NCI-H146 (cell line): Measurements from ENCODE around the gene CPZ.
A peak's percentile ranks its signal among the peaks of the same experiment; 100 is the strongest.

Source experiments
- DNase-seq: peaks from one replicate; lab custom pipeline; 2025; lab: John Stamatoyannopoulos, UW

CPZ gene

GRCh38 chr4:8581094-8581861 lies 11.3 kb upstream of the CPZ start:
- no peak for DNase-seq

GRCh38 chr4:8582016-8582415 lies 10.5 kb upstream of the CPZ start:
- no peak for DNase-seq

GRCh38 chr4:8582436-8582835 lies 10.1 kb upstream of the CPZ start:
- no peak for DNase-seq

- no peak for DNase-seq
Observed at GRCh38 chr4:8582941-8583654, 9.5 kb upstream of the CPZ start.

- DNase-seq = no peak
Observed at GRCh38 chr4:8583655-8584025, 8.9 kb upstream of the CPZ start.

GRCh38 chr4:8585186-8585585 lies 7.4 kb upstream of the CPZ start:
- DNase-seq = no peak

GRCh38 chr4:8585721-8586212 lies 6.8 kb upstream of the CPZ start:
- DNase-seq = no peak

- no peak for DNase-seq
Observed at GRCh38 chr4:8586246-8586645, 6.3 kb upstream of the CPZ start.

- no peak for DNase-seq
Observed at GRCh38 chr4:8586671-8587468, 5.7 kb upstream of the CPZ start.

GRCh38 chr4:8587469-8588195 lies 4.9 kb upstream of the CPZ start:
- DNase-seq = no peak

- no peak for DNase-seq
Observed at GRCh38 chr4:8588196-8588470, 4.4 kb upstream of the CPZ start.

GRCh38 chr4:8589336-8589735 lies 3.2 kb upstream of the CPZ start:
- no peak for DNase-seq

- DNase-seq = no peak
Observed at GRCh38 chr4:8589823-8590545, 2.6 kb upstream of the CPZ start.

GRCh38 chr4:8590546-8590880 lies 2.1 kb upstream of the CPZ start:
- no peak for DNase-seq

GRCh38 chr4:8591114-8591513 lies 1.5 kb upstream of the CPZ start:
- no peak for DNase-seq

GRCh38 chr4:8591626-8592365 lies 769 bp upstream of the CPZ start:
- no peak for DNase-seq

- no peak for DNase-seq
Observed at GRCh38 chr4:8593264-8594096, 915 bp downstream of the CPZ start.

GRCh38 chr4:8594097-8595038 lies 1.8 kb downstream of the CPZ start:
- peak; percentile 46 for DNase-seq
